Heart right ventricle (tissue), 16 donors: ENCODE data around the gene MAB21L2. TPM values are rescaled to one million over a fixed set of nuclear protein-coding genes. Genes with fewer than 3 reads are reported as not detected.

Experiments used
- ATAC-seq, 8 donors: fragments of 200-7000 bp; cut with Tn5 transposase; one replicate each; pipeline ENCODE4 v1.9.1; 2020; ENCODE audit warnings: mild to moderate bottlenecking in 8 of 8, moderate library complexity in 8 of 8, moderate number of reproducible peaks in 1 of 8
- DNase-seq, 2 donors: peaks; one replicate each; pipeline ENCODE4 v3.0.0-alpha.2; 2020
- H3K27ac ChIP-seq, 10 donors: fragments of 200-600 bp; sonication (generic) in 2 of 10; one replicate each; pipeline versions ENCODE4 v1.5.0 to v1.8.0; 2020 to 2022; ENCODE audit warnings: mild to moderate bottlenecking in 3 of 10
- H3K27me3 ChIP-seq, 7 donors: fragments of 200-600 bp; one replicate each; pipeline ENCODE4 v1.8.0; 2021 to 2022; ENCODE audit warnings: mild to moderate bottlenecking in 2 of 7
- H3K36me3 ChIP-seq, 9 donors: fragments of 200-600 bp; sonication (generic) in 1 of 9; one replicate each; pipeline versions ENCODE4 v1.5.0 to v1.8.0; 2020 to 2022; ENCODE audit warnings: mild to moderate bottlenecking in 2 of 9
- H3K4me1 ChIP-seq, 9 donors: fragments of 200-600 bp; sonication (generic) in 1 of 9; one replicate each; pipeline versions ENCODE4 v1.5.0 to v1.8.0; 2020 to 2022; ENCODE audit warnings: mild to moderate bottlenecking in 4 of 9
- H3K4me3 ChIP-seq, 10 donors: fragments of 200-600 bp; sonication (generic) in 2 of 10; one replicate each; pipeline versions ENCODE4 v1.5.0 to v1.8.0; 2020 to 2022; ENCODE audit warnings: mild to moderate bottlenecking in 7 of 10, moderate library complexity in 2 of 10
- H3K9me3 ChIP-seq, 11 donors: fragments of 200-600 bp in 10 of 11; sonication (generic) in 2 of 11; one replicate each; pipeline versions ENCODE4 v1.5.0 to v1.8.0; 2013 to 2022; ENCODE audit warnings: mild to moderate bottlenecking in 2 of 11, control low read depth in 1 of 11, moderate library complexity in 1 of 11
- WGBS, 2 donors: extraction: QIAGEN DNeasy Blood & Tissue Kit; methylation state at CpG; one replicate each; pipeline ENCODE4 v1.1.7; 2013; ENCODE audit warnings: inconsistent platforms in 1 of 2; 5-methylcytosine and 5-hydroxymethylcytosine counted together
- intact Hi-C, 10 donors: fragments of 100-400 bp; cut with DNase I; formaldehyde crosslinking; loops; one replicate each; pipeline versions ENCODE4 v1.11.1 to v1.14.2; 2022
- polyA plus RNA-seq, 2 donors: library from polyadenylated mRNA; stranded (reverse); fragments of 200-250 nt; gene quantifications; one replicate each; pipeline ENCODE4 v1.2.3, GENCODE V29; 2013
- total RNA-seq, 10 donors: library from RNA; stranded (reverse); fragmentation: NEBNext Ultra II Directional in 3 of 10; extraction: Animal tissue kit (Norgen Biotek cat#: 25700) in 3 of 10; gene quantifications; one replicate each; pipeline versions ENCODE4 v1.2.1 to v1.2.4, GENCODE V29; 2021 to 2023
- TF ChIP-seq, protein P1 (sequence below), 9 donors: fragments of 200-600 bp; sonication (generic) in 2 of 9; IDR thresholded peaks; one replicate each; pipeline versions ENCODE4 v1.5.0 to v1.8.0; 2021 to 2022; ENCODE audit warnings: antibody characterized with exemption in 9 of 9, mild to moderate bottlenecking in 5 of 9, moderate library complexity in 1 of 9
- donor health status: Arrhythmogenic right ventricular cardiomyopathy.
- donor health status: ischemic (EF 13 %, LVEDD 7.1; RV severe dilation, severe dysfunction).
- donor health status: healthy with polysubstance abuse.
- donor health status: DM: no; HTN: yes; CAD: no.
- donor health status: DM: no; HTN: no; CAD: no.
- donor health status: ischemic (EF 25% LVEDD 6.9; RV normal size, moderate dysfunction).
- donor health status: ischemic (EF 25% LVEDD 5.7; RV mildly dilated, moderate dysfunction).
- donor health status: healthy.
- donor health status: DM: yes; HTN: yes; CAD: no.
- donor health status: Ischemic cardiomyopathy.
- donor health status: ischemic (EF 35%, LVEDD 5.7; RV mildly dilated, moderate dysfunction).
- donor health status: nonischemic (EF 11% LVEDD 7.7; RV severe dilation, severe dysfunction).
- donor health status: DM: yes; HTN: yes; CAD: no.
- donor health status: PGD.
- donor health status: ischemic (EF 29% LVEDD 5.4; RV normal size, mild dysfunction).
- donor health status: nonischemic (EF 23%, LVEDD 6.1; RV moderate dilation, normal function).

Gene MAB21L2
- total and polyA plus RNA-seq, 12 donors: 0.03 to 0.15 (median 0.10) TPM; not detected in 6

DNA sequence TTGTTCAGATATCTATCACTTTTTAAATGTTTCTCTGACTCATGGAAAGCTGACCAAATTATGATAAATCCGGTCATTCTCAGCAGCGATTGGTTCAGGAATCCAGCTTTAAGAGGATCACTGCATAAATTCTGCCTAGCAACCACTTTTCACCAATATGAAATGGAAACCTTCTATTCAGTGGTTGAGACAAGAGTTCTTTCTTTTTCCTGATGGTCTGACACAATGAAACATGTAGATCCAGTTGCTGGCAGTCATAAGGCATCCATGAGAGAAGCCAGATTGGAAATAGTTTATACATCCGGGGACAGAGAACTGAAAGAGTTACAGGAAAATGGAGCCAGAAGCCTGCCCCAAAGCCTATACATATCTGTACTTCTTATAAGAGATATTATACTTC is 27.2 kb downstream of the MAB21L2 start:
- ATAC-seq (no peak), DNase-seq (no peak)
- Histone ChIP-seq H3K4me1 (no peaks in the 10 kb centered on the region), H3K4me3 (no peak overlapping the region), H3K27me3 (no peaks in the 10 kb centered on the region), H3K27ac (no peak overlapping the region), H3K9me3 (no peaks in the 10 kb centered on the region), H3K36me3 (no peaks in the 10 kb centered on the region)
- 89 to 91% methylated on average over 3 of the region's 3 CpGs for WGBS, 2 donors
- TF ChIP-seq, protein P1, sequence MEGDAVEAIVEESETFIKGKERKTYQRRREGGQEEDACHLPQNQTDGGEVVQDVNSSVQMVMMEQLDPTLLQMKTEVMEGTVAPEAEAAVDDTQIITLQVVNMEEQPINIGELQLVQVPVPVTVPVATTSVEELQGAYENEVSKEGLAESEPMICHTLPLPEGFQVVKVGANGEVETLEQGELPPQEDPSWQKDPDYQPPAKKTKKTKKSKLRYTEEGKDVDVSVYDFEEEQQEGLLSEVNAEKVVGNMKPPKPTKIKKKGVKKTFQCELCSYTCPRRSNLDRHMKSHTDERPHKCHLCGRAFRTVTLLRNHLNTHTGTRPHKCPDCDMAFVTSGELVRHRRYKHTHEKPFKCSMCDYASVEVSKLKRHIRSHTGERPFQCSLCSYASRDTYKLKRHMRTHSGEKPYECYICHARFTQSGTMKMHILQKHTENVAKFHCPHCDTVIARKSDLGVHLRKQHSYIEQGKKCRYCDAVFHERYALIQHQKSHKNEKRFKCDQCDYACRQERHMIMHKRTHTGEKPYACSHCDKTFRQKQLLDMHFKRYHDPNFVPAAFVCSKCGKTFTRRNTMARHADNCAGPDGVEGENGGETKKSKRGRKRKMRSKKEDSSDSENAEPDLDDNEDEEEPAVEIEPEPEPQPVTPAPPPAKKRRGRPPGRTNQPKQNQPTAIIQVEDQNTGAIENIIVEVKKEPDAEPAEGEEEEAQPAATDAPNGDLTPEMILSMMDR (IDR thresholded peaks at IDR 0.05): no peak
- intact Hi-C loops: no loop called here

DNA sequence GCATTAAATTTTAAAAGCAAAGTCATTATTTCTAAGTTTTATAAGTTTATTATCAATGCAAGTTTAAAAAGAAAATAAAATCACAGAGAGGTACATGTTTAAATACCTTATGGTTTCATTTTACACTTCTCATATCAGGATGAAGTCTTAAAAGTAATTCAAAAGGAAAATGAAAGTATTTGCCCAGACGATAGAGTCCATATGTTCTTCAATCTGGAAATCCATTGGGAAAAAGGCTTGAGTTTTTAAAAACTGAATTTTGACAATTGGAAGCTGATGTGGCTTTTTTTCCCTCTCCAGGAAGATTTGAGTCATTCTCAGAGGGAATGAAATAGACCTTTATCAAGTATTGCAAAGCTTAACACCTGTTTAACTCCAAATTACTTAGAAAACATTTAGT is 37.1 kb downstream of the MAB21L2 start:
- no peak overlapping the region for H3K27ac ChIP-seq
- H3K4me1 ChIP-seq: no peaks in the 10 kb centered on the region
- H3K4me3 ChIP-seq: no peak overlapping the region
- ATAC-seq (no peak), DNase-seq (no peak)
- intact Hi-C loops: no loop called here
- no peaks in the 10 kb centered on the region for H3K27me3 ChIP-seq
- TF ChIP-seq, protein P1 (IDR thresholded peaks at IDR 0.05): no peak
- peaks cover 0 to 4% (median 0%) of the 10 kb centered on the region in 11 donors for H3K9me3 ChIP-seq
- WGBS, 2 donors: 34 to 45% methylated on average over 1 of the region's 1 CpG
- no peaks in the 10 kb centered on the region for H3K36me3 ChIP-seq

DNA sequence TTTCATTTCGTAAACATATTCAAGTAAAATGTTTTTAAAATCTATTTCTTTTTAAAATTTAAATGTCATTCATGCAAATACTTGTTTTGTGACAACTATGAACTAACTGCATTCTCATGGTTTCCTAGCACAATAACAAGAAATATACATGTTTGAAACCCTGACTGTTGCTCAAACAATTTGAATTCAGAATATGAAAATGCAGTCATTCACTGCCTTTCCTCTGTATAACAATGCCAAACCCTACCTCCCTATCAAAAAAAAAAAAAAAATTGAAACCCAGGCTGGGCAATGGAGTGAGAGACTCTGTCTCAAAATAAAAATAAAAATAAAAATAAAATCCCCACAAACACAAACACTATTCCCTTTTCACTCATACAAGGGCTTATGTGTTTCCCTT is 42.1 kb downstream of the MAB21L2 start:
- 88 to 98% methylated on average over 1 of the region's 1 CpG for WGBS, 2 donors
- Histone ChIP-seq H3K4me3 (no peak overlapping the region), H3K36me3 (no peaks in the 10 kb centered on the region), H3K27me3 (no peaks in the 10 kb centered on the region), H3K9me3 (peaks cover 0 to 4% (median 0%) of the 10 kb centered on the region in 11 donors), H3K27ac (no peak overlapping the region), H3K4me1 (no peaks in the 10 kb centered on the region)
- DNase-seq (no peak), ATAC-seq (no peak)
- intact Hi-C loops: no loop called here
- TF ChIP-seq, protein P1 (IDR thresholded peaks at IDR 0.05): no peak

DNA sequence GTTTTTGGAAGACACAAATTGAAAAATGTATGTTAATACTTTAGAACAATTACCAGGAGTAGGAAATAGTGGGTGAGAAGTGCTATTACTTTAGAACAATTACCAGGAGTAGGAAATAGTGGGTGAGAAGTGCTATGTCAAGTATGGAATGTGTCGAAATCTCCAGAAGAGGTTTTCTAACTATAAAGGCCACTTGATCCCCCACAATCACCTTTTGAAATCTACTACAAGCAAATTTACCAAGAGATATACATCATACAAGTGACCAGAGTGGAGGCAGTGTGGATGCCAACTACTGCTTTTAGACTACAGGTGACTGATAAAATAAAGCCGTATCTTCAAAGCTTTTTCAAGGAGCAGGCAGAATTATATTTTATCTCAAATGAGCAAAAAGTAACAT is 43.1 kb downstream of the MAB21L2 start:
- no peak overlapping the region for H3K4me3 ChIP-seq
- no peaks in the 10 kb centered on the region for H3K27me3 ChIP-seq
- no peaks in the 10 kb centered on the region for H3K36me3 ChIP-seq
- H3K9me3 ChIP-seq: peaks cover 0 to 4% (median 0%) of the 10 kb centered on the region in 11 donors
- no peak overlapping the region for H3K27ac ChIP-seq
- 89 to 95% methylated on average over 2 of the region's 2 CpGs for whole genome bisulfite sequencing, 2 donors
- no peaks in the 10 kb centered on the region for H3K4me1 ChIP-seq
- intact Hi-C loops: no loop called here
- TF ChIP-seq, protein P1 (IDR thresholded peaks at IDR 0.05): no peak
- DNase-seq (no peak), ATAC-seq (no peak)
